NCI-H2227 treated with DMSO at 0.1 percent for 48 hours (cell line): ENCODE results near the gene SLMAP.

Experiments
- DNase-seq: peaks from one replicate; lab custom pipeline; 2025; lab: John Stamatoyannopoulos, UW

SLMAP gene

DNA sequence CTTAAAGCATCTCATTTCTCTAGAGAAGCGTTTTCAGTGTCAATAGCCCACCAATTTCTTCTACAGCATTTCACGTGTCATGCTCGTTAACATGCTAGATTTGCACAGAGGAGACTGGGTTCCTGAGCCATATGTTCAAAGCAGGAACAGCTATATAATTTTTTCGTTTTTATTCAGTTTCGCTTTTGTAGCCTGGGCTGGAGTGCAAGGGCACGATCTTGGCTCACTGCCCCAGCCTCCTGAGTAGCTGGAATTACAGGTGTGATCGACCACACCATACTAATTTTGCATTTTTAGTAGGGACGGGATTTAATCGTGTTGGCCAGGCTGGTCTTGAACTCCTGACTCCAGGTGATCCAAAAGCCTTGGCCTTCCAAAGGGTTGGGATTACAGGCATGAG is 6.6 kb upstream of the SLMAP start:
- no peak for DNase-seq

DNA sequence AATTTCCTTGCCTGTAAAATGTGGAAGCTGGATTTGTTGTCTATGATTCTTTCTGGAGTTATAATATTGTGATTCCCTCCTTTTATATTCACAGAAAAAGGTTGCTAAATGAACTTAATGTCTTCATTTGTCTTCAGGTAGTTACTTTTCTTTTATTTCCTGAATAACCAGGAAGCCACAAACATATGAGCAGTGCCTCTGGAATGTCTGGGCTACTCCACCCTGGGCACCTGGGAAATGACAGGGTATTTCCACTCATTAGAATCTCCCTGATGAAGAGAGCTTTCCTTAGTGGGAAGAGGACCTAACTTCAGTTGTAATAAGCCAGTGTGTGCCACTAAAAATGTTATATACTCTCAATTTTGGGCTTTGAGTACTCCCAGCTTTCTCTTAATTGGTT is 3.8 kb upstream of the SLMAP start:
- no peak for DNase-seq

DNA sequence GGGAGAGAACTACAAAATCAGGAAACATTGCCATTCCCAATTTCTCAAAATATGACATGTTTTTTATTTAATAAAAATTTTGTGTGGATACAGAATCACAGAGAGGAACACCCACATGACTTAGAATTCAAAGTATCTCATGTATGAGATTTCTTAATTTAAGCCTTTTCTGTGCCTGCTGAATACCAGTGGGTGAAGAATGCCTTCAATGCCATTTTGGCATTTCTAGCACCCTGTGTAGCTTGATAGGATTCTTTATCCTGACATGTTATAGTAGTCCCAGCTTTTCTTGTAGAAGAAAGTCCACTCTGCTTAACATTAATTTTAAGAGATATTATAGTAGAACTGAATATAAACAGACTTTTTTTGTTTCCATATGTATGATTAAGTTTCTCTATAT is 3.1 kb upstream of the SLMAP start:
- DNase-seq: no peak

DNA sequence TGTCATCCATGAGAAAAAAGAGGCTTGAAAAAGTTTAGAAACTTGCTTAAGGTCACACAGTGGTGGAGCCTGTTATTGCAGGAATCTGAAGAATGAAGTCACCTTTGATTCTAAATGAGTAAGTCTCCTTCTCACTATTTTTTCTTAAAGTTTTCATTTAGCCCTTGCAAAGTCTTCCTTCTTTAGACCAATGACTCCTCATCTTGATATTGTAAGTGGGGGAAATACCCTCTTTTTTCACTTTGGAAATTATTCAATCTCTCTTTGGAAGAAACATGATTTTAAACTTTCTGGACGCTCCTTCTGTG is 787 bp upstream of the SLMAP start:
- DNase-seq: no peak

DNA sequence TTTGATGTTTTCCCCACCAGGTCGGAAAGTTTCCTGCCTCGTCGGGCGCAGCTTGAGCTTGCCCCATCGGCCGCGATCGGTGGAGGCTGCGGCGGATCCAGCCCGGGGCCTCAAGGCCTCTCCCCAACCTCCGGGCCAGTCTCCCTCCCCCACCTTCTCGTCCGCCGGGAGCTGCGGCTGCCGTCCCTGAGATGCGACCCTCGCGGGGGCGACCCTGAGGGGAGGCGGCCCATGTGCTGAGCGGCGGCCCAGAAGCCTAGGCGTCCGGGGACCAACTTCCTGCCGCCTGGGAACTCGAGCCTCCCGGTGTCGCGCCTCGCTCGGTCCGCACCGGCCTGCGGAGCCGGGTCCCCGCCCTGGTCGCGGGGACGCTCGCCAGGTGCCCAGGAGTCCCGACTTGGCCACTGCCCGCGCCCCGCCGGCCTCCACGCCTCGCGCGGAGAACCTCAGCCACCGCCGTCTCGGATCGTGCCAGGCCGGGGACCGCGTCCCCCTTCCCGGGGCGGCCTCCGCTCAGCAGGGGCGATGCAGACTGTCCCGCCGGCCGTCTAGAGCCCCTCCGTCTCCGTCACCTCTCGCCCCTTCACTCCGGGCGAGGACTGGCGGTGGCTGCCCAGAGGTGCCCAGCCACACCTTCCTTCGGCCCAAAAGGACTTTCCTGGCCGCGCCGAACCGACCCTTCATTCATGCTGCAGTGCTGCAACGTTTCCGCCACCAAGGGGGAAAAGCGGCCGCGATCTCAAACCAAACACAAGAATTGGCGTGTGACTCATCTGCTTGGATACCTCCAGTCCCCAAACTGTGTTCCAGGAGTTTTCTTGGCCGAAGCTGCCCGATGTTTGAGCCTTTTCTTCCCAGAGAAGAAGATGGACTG is 656 bp downstream of the SLMAP start:
- no peak for DNase-seq

DNA sequence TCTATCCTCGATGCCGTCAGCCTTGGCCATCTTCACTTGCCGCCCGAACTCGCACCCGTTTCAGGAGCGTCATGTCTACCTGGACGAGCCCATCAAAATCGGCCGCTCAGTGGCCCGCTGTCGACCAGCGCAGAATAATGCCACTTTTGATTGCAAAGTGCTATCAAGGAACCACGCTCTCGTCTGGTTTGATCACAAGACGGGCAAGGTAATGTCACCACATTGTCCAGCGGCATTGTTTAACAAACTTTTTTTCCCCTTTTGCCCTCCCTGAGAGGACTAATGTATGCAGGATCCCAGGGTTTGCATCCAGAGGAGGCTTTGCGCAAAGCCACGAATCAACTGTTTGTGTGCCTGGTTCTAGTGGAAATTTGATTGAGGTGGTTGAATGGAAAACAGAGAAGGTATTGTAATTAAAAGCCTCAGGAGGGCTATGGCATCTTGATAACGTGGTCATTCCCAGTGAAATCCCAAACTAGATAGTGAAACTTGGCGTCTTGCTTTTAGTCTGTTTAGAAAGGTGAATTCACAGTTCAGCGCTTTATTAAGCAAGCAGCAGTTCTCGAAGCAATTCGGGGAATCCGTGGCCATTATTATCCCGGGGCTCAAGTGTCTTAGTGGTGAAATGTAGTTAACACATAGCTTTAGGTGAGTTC is 1.7 kb downstream of the SLMAP start:
- no peak for DNase-seq

DNA sequence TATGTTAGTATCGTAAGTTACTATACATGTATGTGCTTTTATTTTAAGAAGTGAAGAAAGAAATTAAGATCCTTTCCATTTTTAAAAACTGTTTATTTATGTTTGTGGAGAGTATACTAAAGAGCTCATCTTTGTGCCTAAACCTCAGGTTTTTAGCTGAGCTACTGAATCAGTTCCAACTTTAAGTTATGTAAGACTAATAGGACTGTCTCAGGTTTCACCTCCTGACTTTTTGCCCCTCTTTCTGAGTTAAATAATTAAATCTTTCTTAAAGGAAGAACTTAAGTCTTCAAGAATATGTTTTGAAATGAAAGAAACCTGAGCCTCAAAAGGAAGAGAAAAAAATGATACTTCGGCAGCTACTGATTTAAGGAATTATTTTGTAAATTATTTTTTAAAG is 2.6 kb downstream of the SLMAP start:
- no peak for DNase-seq

DNA sequence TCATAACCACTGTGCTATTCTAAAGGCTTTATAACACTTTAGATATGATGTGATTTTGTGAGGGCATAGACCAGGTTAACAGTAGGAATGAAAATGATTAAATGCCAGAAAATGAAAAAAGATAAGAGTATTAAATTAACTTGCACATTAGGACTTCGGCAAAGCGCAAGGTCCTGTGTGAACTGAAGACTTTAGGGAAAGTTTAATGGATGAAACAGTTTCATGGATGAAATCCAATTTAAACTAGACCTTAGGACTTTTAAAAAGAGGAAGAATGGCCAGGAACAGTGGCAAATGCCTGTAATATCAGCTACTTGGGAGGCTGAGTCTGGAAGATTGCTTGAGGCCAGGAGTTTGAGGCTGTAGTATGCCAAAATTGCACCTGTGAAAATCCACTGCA is 8.7 kb downstream of the SLMAP start:
- no peak for DNase-seq

DNA sequence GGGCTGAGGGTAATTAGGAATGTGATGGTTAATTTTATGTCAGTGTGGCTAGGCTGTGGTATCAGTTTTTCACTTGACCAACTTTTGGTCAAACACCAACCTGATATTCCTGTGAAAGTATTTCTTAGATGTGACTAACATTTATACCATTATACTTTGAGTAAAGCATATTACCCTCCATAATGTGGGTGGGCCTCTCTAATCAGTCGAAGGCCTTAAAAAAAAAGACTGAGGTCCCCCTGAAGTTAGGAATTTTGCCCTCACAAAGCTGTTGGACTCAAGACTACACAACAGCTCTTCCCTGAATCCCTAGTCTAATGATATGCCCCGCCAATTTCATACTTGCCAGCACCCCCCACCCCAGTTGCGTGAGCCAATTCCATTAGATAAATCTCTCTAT is 12.5 kb downstream of the SLMAP start:
- no peak for DNase-seq

DNA sequence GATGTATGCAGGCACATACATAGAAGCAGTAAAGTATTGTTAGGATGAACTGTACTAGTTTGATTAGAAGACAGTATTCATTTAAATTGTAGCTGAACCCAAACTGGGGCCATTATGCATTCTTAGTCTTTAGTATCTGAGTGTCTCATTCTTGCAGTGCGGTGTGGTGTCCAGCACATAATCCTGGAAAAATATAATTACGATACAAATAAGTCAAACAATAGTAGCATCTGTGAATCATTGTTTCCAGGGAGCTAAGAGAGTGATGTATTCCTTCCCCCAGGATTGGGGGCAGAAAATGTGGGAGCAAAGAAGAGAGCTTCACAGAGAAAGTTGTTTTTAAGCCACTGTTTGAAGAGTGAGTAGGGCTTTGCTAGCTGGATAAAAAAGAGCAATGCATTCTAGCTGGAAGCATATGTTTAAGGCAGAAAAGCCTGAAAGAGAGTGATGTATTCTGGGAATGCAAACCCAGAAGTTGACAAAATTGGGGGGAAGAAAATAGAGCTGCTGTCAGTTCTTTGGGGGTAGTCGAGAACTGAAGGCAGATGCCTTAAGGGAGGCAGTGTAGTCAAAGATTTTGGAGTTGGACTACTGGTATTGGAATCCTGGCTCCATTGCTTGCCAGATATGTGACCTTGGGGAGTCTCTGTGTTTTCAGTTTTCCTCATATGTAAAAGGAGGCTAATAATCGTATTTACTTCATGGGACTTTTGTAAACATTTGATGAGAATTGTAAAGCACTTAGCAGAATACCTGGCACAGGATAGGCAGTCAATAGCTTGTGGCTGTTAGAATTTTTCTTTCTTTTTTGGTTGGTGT is 14.1 kb downstream of the SLMAP start:
- no peak for DNase-seq

DNA sequence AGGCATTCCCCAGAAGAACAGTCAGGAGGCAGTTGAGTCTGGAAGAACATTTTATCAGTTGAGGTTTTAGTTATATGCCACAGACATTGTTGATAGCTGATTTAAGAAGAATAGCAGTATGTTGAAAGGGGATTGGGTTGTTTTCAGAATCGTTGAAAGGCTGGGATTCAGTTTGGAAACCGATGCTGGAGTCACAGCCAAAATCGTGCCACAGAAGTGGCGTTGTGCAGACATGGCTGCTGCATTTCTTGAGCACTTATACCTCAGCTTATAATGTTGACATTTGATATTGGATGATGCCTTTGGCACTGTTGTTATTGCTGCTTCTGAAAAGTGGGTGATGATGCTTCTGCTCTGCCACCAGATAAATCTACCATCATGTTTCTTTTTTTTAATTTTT is 16.1 kb downstream of the SLMAP start:
- DNase-seq: no peak

DNA sequence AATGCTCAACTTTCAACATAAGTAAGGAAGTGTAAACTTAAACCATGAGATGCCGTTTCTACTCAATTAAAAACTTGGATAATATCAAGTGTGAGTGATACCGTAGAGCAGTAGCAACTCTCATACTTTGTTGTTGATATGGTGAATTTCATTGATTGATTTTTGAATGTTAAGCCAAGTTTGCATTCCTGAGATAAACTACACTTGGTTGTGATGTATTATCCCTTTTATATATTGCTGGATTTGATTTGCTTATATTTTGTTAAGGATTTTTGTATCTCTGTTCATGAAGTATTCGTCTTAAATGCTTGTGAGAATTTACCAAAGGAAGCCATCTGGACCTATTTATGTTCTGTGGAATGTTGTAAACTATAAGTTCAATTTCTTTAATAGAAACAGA is 21.7 kb downstream of the SLMAP start:
- no peak for DNase-seq

DNA sequence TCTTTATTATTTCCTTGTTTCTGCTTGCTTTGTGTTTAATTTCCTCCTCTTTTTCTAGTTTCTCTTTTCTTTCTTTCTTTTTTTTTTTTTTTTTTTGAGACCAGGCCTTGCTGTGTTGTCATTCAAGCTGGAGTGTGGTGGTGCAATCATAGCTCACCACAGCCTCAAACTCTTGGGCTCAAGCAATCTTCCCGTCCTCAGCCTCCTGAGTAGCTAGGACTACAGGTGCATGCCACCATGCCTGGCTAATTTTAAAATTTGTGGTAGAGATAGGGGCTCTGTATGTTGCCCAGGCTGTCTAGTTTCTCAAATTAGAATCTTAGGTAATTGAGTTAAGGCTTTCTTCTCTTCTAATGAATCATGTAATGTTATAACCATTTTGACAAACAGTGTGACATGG is 22.4 kb downstream of the SLMAP start:
- no peak for DNase-seq

DNA sequence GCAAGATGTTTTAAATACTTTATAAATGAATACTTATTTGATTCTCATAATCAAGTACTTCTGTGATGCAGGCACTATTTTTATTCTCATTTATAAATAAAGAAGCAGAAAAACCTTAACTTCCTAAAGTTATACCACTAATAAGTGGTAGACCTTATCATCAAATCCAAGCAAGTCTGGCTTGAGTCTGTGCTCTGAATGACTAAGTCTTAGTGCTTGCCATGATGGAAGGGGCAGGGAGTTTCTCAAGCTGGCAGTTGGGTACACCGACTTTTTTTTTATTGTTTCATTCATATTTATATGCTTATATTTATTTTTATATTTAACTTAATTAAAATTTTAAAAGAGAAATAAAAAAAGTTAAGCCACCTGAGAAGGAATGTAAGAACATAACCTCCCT is 23.6 kb downstream of the SLMAP start:
- no peak for DNase-seq

DNA sequence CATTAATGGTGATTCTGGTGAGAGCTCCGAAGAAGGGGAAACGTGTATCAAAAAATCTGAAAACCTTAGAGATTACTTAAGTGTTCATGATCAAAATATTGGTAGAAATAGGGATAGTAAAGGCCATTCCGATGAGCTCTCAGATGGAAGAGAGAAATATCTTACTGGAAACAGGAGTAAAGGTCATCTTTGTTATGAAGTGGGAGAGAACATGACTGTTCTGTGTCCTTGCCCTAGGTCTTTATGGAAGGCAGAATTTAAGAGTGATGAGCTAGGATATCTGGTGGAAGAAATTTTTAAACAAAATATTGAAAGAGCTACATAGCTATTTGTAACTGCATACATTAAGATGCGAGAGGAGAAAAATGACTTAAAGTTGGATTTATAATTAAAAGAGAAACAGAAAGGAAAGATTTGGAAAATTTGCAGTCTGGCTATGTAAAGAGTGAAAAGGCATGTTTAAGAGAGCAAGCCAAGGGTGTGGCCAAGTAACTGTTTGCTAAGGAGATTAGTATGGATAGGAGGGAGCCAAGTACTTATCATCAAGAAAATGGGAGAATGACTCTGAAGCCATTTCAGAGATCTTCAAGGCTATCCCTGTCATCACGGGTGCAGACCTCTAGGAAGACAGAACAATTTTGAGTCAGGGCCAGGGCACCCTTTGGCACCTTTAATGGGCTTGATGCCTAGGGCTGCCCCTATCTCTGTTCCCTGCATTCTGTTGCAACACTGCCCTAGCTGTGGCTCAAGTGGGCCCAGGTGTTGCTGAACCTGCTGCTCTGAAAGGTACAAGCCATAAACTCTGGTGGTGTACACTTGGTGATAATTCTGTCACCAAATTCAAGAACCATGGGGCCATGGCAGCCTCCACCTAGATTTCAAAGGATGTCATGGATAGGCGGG is 27.3 kb downstream of the SLMAP start:
- DNase-seq: no peak

DNA sequence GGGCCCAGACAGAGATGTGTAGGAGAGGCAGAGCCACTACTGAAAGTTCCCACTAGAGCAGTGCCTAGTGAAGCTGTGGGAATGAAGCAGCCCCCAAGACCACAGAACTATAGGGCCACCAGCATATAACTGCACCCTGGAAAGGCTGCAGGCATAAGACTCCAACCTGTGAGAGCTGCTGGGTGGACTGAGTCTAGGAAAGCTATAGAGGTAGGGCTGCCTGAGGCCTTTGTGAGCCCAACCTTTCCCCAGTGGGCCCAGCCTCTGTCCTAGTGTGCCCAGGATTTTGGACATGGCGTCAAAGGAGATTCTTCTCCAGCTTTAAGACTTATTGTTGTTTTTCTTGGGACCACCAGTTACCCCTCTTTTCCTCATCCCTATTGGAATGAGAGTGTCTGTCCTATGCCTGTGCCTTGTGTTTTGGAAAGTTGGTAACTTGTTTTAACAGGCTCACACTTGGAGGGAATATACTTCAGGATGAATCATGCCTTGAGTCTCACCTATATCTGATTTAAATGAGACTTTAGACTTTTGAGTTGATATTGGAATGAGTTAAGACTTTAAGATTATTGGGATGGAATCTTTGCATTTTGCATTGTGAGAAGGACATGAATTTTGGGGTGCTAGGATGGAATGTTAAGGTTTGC is 28.1 kb downstream of the SLMAP start:
- DNase-seq: no peak

DNA sequence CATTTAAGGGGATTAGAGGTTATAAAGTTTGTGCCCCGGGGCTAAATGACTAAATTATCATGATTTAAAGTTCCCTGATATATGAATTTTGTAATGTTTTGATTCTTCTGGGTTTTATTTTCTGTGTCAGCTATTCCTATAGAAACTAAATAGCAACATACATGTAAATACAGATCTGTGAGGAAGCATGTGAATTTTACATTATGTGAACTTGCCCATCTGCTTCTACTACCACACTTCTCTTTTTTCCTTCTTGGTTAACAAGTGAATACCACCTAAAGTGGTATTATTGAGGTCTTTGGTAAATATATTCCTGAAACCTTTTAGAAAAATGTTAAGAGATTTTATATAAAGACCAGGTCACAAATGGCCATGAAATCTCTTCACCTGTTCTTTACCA is 29.3 kb downstream of the SLMAP start:
- no peak for DNase-seq

DNA sequence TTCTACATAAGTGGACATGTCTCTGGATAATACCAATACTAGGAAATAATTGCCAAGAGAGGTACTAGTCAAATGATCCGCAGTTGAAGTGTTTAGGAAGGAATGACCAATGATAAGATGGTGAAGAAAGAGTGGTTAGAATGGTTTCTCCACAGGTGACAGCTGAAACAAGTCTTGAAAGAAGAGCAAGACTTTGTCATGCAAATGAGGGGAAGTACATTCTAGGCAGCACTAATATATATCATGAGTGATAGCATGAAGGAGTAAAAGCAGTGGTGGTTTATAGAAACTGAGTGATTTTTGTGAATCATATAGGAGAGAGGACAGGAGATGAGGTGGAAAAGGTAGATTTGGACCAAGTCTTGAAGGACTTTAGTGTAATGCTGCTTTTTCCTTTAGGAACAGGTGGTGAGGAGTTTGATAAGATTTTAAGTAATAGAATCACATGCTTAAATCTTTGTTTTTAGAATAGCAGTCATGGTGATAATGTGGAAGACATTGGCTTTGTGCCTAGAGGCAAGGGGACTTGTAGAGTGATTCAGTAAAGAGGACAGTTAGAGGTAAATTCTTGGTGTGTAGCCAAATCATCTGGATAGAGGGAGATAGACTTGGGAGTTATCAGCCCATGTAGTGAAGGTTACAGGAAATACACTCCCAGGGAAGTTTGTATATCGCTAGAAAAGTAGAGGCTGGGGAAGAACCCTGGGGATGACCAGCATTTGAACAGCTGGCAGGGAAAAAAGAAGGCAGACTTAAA is 31.9 kb downstream of the SLMAP start:
- no peak for DNase-seq

DNA sequence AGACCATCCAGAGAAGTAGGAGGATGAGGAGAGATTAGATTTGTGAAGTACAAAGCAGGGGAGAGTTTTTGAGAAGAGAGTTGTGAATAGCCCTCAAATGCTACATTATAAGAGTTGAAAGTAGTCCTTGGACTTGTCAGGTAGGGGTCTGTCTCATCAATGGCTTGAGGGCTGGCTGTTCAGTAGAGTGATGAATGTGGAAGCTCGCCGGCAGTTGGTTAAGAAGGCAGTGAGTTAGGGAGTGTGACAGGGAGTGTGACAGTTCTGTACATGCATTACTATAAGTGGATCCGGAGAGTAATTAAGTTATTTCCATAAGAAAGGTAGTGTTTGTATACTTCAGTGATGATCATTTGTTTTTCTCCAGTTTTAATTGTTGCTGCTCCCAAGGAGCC is 32.5 kb downstream of the SLMAP start:
- no peak for DNase-seq

DNA sequence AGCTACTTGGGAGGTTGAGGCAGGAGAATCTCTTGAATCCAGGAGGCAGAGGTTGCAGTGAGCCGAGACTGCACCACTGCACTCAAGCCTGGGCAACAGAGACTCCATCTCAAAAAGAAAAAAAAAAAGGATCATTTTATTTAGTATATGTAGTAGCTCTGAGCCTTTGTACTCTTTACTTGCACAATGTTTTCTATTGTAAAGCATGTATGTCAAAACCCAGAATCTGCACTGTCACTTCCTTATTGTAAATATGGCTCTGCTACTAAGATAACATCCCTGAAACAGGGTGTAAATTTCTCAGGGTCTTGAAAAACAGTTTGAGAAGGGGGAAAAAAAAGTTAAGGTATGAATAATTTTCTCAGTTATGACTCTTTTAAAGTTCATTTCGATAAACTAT is 35.1 kb downstream of the SLMAP start:
- no peak for DNase-seq

DNA sequence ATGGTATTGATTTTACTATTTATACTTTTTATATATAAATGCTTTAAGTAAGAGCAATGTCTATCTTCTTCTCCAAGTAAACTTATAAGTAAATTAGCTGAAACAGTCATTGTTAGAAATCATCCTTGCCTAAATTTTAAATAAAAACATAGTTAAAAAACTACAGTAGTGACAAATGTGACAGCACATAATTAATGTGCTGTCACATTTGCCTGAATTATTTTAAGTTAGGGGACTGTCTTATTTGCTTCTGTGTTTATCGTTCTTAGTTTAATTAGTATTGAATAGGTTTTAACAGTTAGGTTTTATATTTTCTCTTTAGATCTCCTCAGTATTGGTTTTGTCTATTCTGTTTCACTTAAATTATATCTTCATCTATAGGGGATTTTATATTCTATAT is 36.1 kb downstream of the SLMAP start:
- no peak for DNase-seq
